GM12891 (cell line): ENCODE results near the gene BCL2.
"Not testable (repeated sequence)": the region's sequence is repeated elsewhere in the genome, so short reads cannot be mapped to it uniquely, and the experiment has no call there.

ENCODE experiments used
- DNase-seq: peaks from one replicate; pipeline ENCODE4 v3.0.0; 2011; ENCODE audit warnings: low spot score; ENCODE audit not compliant: insufficient read length
- FAIRE-seq: peaks from 2 replicates; lab custom pipeline; 2011; peaks lifted over from hg19 to GRCh38; lab: Jason Lieb, UNC
- PAX5 ChIP-seq: IDR thresholded peaks from 2 replicates; pipeline ENCODE4 v1.6.1; 2011; ENCODE audit warnings: low read length, moderate library complexity, mild to moderate bottlenecking; ENCODE audit not compliant: insufficient read depth, severe bottlenecking
- POLR2A ChIP-seq: IDR thresholded peaks from 2 replicates; pipeline ENCODE4 v1.6.1; 2011; ENCODE audit warnings: low read depth, low read length, control low read depth
- POLR2AphosphoS5 ChIP-seq: IDR thresholded peaks from 2 replicates; pipeline ENCODE4 v1.6.1; 2011; ENCODE audit warnings: low read depth, low read length, control low read depth
- POU2F2 ChIP-seq: IDR thresholded peaks from 2 replicates; pipeline ENCODE4 v1.6.1; 2011; ENCODE audit warnings: low read depth, mild to moderate bottlenecking, control low read depth, low read length, moderate library complexity
- SPI1 ChIP-seq: IDR thresholded peaks from 2 replicates; pipeline ENCODE4 v1.6.1; 2011; ENCODE audit warnings: low read depth, low read length, control low read depth
- TAF1 ChIP-seq: IDR thresholded peaks from 2 replicates; pipeline ENCODE4 v1.6.1; 2011; ENCODE audit warnings: low read depth, low read length, control low read depth

BCL2 gene

DNA sequence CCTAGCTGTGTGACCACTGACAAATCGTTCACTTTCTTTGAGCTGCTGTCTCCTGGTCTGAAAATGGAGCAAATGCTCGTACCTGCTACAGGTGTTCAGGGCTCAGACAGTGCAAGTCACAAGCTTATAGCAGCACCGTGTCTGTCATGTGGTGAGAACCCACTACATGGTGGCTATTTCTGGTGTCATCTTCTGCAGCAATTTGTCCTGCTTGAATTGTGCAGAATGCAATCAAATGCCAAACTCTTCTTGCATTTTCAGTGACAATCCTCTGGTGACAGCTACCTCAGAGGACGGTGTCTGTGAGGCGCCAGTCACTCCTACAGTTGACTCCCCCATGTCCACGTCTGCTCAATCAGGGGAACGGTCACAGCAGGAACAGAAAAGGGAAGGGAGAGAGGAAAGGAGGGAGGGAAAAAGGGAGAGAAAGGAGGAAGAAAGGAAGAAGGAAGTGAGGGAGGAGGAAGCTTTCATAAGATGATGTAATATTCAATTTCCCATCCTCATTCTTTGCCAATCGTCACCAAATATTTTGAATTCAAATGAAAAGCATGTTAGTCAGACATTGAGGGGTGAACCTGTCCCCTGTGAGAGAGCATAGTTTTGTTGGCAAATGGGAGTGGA, 122.2 kb downstream of the BCL2 start:
- DNase-seq: no peak
- peak; percentile 66 for FAIRE-seq
- peak; percentile 28; the same call in 1 of the 2 replicates for TF ChIP-seq SPI1
- TF ChIP-seq POU2F2: no peak

DNA sequence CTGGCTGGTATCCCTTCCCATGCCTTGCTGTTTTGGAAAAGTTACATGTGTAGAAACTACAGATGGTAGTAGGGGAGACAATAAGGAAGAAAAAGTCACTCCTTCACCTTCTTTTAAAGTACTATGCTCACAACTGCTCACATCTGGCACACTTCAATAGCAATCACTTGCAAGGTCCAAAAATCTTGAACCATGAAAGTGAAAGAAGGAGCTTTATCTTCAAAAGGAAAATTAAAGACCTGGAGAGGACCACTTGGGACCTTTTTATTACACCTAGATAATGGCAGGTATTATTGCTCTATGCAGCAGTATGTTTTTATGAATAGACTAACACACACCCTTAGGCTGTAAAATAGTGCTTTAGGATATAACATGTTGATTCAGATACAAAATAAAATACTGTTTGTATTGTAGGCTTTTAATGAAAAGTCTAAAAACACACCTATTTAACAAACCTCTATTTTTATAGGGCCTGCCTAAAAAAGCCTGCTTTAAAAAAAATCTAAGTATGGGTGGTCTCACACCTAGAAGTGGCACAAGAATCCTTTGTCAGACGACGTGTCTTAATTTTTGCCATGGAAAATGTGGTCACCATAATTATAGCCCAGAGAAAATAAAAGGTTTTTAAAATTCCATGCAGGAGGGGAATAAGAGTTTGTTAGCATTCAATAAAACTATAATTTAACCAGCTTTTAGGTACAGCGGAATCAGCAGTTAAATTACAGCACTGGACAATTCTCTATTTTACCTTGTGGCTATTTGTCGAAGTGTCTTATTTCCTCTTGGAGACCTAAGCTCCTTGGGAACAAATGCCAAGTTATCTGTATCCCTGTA, 124.0 kb downstream of the BCL2 start:
- TF ChIP-seq SPI1 (no peak), TAF1 (no peak), POLR2AphosphoS5 (no peak), PAX5 (no peak), POU2F2 (no peak), POLR2A (no peak)
- DNase-seq (no peak), FAIRE-seq (peak; percentile 71)

DNA sequence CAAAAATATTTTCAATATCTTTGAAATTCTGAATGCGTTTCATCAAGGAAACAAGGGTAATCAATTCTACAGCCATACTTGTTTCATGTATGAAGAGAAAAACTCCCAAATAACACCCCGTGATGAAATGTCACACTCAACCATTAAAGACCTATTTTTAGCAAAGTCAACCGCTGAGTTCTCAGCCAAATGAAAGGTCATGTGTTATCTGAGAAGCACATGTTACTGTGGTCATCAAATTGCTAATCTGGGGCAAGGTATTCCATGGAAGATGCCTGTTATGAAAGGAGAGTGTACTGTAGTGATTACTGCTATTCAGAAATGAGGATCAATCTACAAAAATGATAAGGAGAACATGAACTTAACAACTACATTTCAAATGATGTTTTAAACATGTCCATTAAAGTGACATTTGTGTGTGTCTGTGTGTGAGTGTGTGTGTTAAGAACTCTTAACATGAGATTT, 126.7 kb downstream of the BCL2 start:
- TF ChIP-seq POLR2A (no peak), POLR2AphosphoS5 (no peak), POU2F2 (no peak), TAF1 (no peak), PAX5 (no peak), SPI1 (no peak)
- no peak for DNase-seq
- no peak for FAIRE-seq

DNA sequence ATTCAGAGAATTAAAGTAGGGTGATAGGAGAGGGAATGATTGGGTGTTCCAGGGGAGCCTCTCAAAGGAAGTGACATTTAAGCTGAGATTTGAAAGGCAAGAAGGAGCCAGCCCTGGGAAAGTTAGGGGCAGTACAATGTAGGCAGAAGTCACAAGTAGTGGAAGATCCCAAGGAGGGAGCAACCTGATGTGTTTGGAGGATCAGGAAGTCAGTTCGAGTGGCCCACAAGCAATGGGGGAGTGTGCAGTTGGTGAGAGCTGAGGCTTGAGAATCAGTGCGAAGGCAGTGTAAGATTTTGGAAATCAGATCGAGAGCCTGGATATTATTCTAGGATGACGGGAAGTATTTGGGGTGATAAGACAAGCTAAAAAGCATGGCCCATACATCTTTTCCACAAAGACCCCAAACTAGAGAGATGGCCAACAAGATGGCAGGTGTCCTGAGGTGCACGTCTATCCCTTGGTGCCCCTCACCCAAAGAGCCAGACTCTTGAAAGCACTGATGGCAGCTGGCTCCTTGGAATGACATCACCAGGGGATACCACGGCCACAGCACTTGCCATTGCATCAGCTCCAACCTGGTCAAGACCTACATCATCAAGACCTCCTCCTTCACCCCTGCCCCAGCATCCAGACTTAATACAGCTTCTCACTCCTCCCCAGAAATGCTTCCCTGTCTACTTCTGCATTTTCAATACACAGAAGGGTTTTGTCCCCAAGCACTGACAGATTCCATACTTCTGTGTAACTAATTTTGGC, 127.3 kb downstream of the BCL2 start:
- FAIRE-seq: peak; percentile 86
- TF ChIP-seq POU2F2 (0 out of 2 replicates have a peak, but pooled peaks have one; percentile 48), POLR2A (no peak), PAX5 (no peak)
- DNase-seq: no peak

DNA sequence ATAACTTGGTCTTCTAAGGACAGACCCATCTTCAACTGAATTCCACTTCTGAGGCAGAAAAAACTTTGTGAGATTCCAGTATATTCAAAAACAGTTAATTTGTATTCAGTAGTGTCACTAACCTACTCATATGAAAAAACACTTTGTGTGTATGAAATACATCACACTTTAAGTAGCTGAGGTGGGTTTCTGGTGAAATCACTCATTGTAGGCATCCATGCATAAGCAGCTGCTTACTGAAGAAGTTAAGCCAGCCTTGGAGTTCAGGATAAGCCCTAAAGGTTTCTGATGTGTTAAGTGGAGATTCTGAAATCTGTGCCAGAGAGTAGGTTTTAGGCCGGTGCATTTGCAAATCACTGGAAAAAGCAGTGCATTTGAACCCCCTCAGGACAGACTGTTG, 128.2 kb downstream of the BCL2 start:
- FAIRE-seq (peak; percentile 83), DNase-seq (no peak)
- TF ChIP-seq POLR2A: no peak
- TF ChIP-seq PAX5: no peak
- TF ChIP-seq TAF1: no peak
- TF ChIP-seq POLR2AphosphoS5: no peak
- no peak for TF ChIP-seq SPI1
- TF ChIP-seq POU2F2: no peak

DNA sequence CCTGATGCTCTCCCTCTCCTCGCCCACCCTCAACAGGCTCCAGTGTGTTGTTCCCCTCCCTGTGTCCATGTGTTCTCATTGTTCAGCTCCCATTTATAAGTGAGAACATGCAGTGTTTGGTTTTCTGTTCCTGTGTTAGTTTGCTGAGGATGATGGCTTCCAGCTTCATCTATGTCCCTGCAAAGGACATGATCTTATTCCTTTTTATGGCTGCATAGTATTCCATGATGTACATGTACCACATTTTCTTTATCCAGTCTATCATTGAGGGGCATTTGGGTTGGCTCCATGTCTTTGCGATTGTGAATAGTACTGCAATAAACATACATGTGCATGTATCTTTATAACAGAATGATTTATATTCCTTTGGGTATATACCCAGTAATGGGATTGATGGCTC, 128.7 kb downstream of the BCL2 start:
- not testable (repeated sequence) for DNase-seq, FAIRE-seq

DNA sequence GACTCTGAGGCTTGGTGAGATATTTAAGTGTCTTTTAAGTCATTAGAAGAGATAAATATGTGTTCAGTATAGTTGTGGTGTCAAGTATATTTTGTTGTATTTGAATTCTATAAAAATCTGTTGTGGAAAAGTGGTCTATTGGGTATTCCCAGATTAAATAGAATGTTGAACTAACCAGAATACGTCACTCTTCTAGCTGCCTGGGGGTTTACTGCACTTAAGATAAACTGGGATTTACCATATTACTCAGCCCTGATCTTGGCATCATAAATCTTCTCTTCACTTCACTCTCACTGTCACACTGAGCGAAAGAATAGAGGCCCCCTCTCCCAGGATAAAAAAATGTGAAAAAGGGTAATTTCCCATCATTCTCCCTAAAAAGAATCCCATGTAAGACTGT, 129.8 kb downstream of the BCL2 start:
- DNase-seq (no peak), FAIRE-seq (no peak)
- TF ChIP-seq POU2F2: no peak
- no peak for TF ChIP-seq POLR2AphosphoS5
- TF ChIP-seq POLR2A: no peak

DNA sequence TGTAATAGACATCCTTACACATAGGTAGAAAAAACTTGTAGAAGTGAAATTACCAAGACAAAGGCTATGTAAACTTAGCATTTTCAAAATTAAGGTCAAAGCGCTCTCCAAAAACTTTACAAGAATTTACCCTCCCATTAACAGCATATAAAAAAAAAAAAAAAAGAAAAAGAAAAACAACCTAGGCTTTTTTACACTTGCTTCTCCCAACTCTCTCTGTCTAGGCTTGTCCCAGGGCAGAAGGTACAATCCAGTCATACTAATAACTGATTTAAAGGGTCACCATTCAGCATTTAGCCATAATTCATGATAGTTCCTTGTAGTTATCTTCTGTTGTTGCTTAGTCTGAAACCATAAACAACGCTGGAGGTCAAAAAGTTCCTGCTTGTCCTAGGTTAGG, 130.5 kb downstream of the BCL2 start:
- TF ChIP-seq POLR2A (no peak), POU2F2 (no peak), PAX5 (no peak), SPI1 (no peak), TAF1 (no peak), POLR2AphosphoS5 (no peak)
- DNase-seq (no peak), FAIRE-seq (no peak)

DNA sequence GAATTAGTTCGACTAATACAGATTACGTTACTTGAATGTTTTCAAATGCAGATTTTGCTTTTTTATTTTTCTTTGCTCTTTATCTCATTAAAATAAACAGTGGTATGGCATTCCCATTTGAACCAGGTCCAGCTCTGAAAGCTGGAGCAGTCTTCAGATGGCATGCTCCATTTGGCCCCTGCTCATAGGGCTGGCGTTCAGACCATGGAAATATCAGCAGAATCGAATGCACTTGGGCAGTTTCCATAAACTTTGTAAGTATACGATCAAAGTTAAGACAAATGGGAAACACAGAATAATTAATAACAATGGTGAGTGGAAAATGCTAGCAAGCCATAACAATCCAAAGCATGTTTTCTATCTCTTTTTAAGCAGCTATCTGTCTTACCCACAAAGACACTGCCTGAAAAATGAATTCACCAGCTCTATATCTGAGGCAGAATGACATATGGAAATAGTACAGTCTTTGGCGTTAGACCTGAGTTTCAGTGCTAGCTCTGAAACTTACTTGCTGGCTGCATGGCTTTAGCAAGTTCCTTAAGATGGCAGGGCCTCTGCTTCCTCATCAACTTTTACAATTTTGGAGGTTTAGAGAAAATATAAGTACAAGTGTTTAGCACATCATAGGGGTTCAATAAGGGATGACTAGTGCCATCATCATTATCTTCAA, 131.6 kb downstream of the BCL2 start:
- no peak for DNase-seq
- TF ChIP-seq POLR2A (no peak), POU2F2 (no peak), TAF1 (no peak), PAX5 (no peak), POLR2AphosphoS5 (no peak), SPI1 (no peak)
- peak; percentile 91 for FAIRE-seq

DNA sequence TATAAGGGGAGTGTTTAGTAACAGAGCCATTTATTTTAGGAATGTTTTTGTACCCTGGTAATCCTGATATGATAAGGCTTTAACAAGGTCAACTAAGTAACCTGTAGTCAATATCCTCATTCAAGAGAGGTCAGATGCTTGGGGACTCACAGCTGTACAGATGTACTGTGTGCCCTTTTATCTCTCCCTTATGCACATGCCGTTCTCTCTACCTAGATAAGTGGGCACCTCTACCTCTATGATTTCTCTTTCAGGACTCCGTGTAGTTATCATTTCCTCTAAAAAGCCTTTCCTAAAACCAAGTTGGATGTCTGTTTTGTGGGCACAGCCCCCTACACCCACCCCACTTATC, 132.4 kb downstream of the BCL2 start:
- FAIRE-seq: peak; percentile 81
- no peak for TF ChIP-seq SPI1
- no peak for TF ChIP-seq POLR2AphosphoS5
- TF ChIP-seq PAX5: no peak
- TF ChIP-seq POU2F2: no peak
- no peak for TF ChIP-seq POLR2A
- no peak for TF ChIP-seq TAF1
- no peak for DNase-seq
